ENCODE data around the gene GJA5.

Gene GJA5

GRCh38 chr1:147758379-147759100, 1.9 kb downstream of the GJA5 start:
- no peak overlapping the region for H3K27ac ChIP-seq (ENCODE audit: low read length)
- H3K9me3 ChIP-seq (ENCODE audit: control insufficient read depth, low read depth, low read length): no peaks in the 10 kb centered on the region
- no peak overlapping the region for H3K9ac ChIP-seq (ENCODE audit: low read length)
- no peaks in the 10 kb centered on the region for H3K36me3 ChIP-seq (ENCODE audit: control insufficient read depth, low read depth, low read length)
- H3K4me3 ChIP-seq (ENCODE audit: low read length): no peak overlapping the region
- no peaks in the 10 kb centered on the region for H3K4me1 ChIP-seq (ENCODE audit: control insufficient read depth, low read depth, low read length)
- H3K27me3 ChIP-seq (ENCODE audit: control insufficient read depth, insufficient read depth, low read length): no peaks in the 10 kb centered on the region

- H3K4me1 ChIP-seq (ENCODE audit: control insufficient read depth, low read depth, low read length): no peaks in the 10 kb centered on the region
- H3K9me3 ChIP-seq (ENCODE audit: control insufficient read depth, low read depth, low read length): no peaks in the 10 kb centered on the region
- no peaks in the 10 kb centered on the region for H3K36me3 ChIP-seq (ENCODE audit: control insufficient read depth, low read depth, low read length)
- H3K4me3 ChIP-seq (ENCODE audit: low read length): no peak overlapping the region
- H3K27me3 ChIP-seq (ENCODE audit: control insufficient read depth, insufficient read depth, low read length): no peaks in the 10 kb centered on the region
- no peak overlapping the region for H3K27ac ChIP-seq (ENCODE audit: low read length)
- H3K9ac ChIP-seq (ENCODE audit: low read length): no peak overlapping the region
These were observed 3.1 kb downstream of the GJA5 start for GRCh38 chr1:147757015-147757990.

GRCh38 chr1:147756341-147756740, 4.1 kb downstream of the GJA5 start:
- Histone ChIP-seq H3K36me3 (ENCODE audit: control insufficient read depth, low read depth, low read length) (no peaks in the 10 kb centered on the region), H3K9me3 (ENCODE audit: control insufficient read depth, low read depth, low read length) (no peaks in the 10 kb centered on the region), H3K27ac (ENCODE audit: low read length) (no peak overlapping the region), H3K4me1 (ENCODE audit: control insufficient read depth, low read depth, low read length) (no peaks in the 10 kb centered on the region), H3K4me3 (ENCODE audit: low read length) (no peak overlapping the region), H3K9ac (ENCODE audit: low read length) (no peak overlapping the region), H3K27me3 (ENCODE audit: control insufficient read depth, insufficient read depth, low read length) (no peaks in the 10 kb centered on the region)

GRCh38 chr1:147754661-147755060, 5.7 kb downstream of the GJA5 start:
- no peak overlapping the region for H3K4me3 ChIP-seq (ENCODE audit: low read length)
- no peak overlapping the region for H3K9ac ChIP-seq (ENCODE audit: low read length)
- H3K36me3 ChIP-seq (ENCODE audit: control insufficient read depth, low read depth, low read length): no peaks in the 10 kb centered on the region
- no peaks in the 10 kb centered on the region for H3K27me3 ChIP-seq (ENCODE audit: control insufficient read depth, insufficient read depth, low read length)
- no peak overlapping the region for H3K27ac ChIP-seq (ENCODE audit: low read length)
- no peaks in the 10 kb centered on the region for H3K9me3 ChIP-seq (ENCODE audit: control insufficient read depth, low read depth, low read length)
- no peaks in the 10 kb centered on the region for H3K4me1 ChIP-seq (ENCODE audit: control insufficient read depth, low read depth, low read length)

- no peak overlapping the region for H3K9ac ChIP-seq (ENCODE audit: low read length)
- no peak overlapping the region for H3K4me3 ChIP-seq (ENCODE audit: low read length)
- H3K9me3 ChIP-seq (ENCODE audit: control insufficient read depth, low read depth, low read length): no peaks in the 10 kb centered on the region
- H3K36me3 ChIP-seq (ENCODE audit: control insufficient read depth, low read depth, low read length): no peaks in the 10 kb centered on the region
- H3K27ac ChIP-seq (ENCODE audit: low read length): no peak overlapping the region
- H3K27me3 ChIP-seq (ENCODE audit: control insufficient read depth, insufficient read depth, low read length): no peaks in the 10 kb centered on the region
- H3K4me1 ChIP-seq (ENCODE audit: control insufficient read depth, low read depth, low read length): no peaks in the 10 kb centered on the region
These were observed 7.3 kb downstream of the GJA5 start for GRCh38 chr1:147753081-147753480.

GRCh38 chr1:147752511-147752910, 7.9 kb downstream of the GJA5 start:
- H3K27ac ChIP-seq (ENCODE audit: low read length): no peak overlapping the region
- H3K27me3 ChIP-seq (ENCODE audit: control insufficient read depth, insufficient read depth, low read length): no peaks in the 10 kb centered on the region
- H3K9ac ChIP-seq (ENCODE audit: low read length): no peak overlapping the region
- no peaks in the 10 kb centered on the region for H3K9me3 ChIP-seq (ENCODE audit: control insufficient read depth, low read depth, low read length)
- H3K4me1 ChIP-seq (ENCODE audit: control insufficient read depth, low read depth, low read length): no peaks in the 10 kb centered on the region
- H3K4me3 ChIP-seq (ENCODE audit: low read length): no peak overlapping the region
- no peaks in the 10 kb centered on the region for H3K36me3 ChIP-seq (ENCODE audit: control insufficient read depth, low read depth, low read length)

GRCh38 chr1:147751346-147751745, 9.1 kb downstream of the GJA5 start:
- H3K9me3 ChIP-seq (ENCODE audit: control insufficient read depth, low read depth, low read length): no peaks in the 10 kb centered on the region
- no peaks in the 10 kb centered on the region for H3K36me3 ChIP-seq (ENCODE audit: control insufficient read depth, low read depth, low read length)
- no peak overlapping the region for H3K4me3 ChIP-seq (ENCODE audit: low read length)
- no peaks in the 10 kb centered on the region for H3K4me1 ChIP-seq (ENCODE audit: control insufficient read depth, low read depth, low read length)
- no peaks in the 10 kb centered on the region for H3K27me3 ChIP-seq (ENCODE audit: control insufficient read depth, insufficient read depth, low read length)
- H3K9ac ChIP-seq (ENCODE audit: low read length): no peak overlapping the region
- no peak overlapping the region for H3K27ac ChIP-seq (ENCODE audit: low read length)

- no peak overlapping the region for H3K27ac ChIP-seq (ENCODE audit: low read length)
- H3K27me3 ChIP-seq (ENCODE audit: control insufficient read depth, insufficient read depth, low read length): no peaks in the 10 kb centered on the region
- H3K9me3 ChIP-seq (ENCODE audit: control insufficient read depth, low read depth, low read length): no peaks in the 10 kb centered on the region
- no peak overlapping the region for H3K4me3 ChIP-seq (ENCODE audit: low read length)
- H3K9ac ChIP-seq (ENCODE audit: low read length): no peak overlapping the region
- H3K4me1 ChIP-seq (ENCODE audit: control insufficient read depth, low read depth, low read length): no peaks in the 10 kb centered on the region
- no peaks in the 10 kb centered on the region for H3K36me3 ChIP-seq (ENCODE audit: control insufficient read depth, low read depth, low read length)
These were observed 9.7 kb downstream of the GJA5 start for GRCh38 chr1:147750618-147751217.

GRCh38 chr1:147749792-147750191, 10.6 kb downstream of the GJA5 start:
- H3K9me3 ChIP-seq (ENCODE audit: control insufficient read depth, low read depth, low read length): no peaks in the 10 kb centered on the region
- H3K9ac ChIP-seq (ENCODE audit: low read length): no peak overlapping the region
- no peak overlapping the region for H3K4me3 ChIP-seq (ENCODE audit: low read length)
- no peaks in the 10 kb centered on the region for H3K36me3 ChIP-seq (ENCODE audit: control insufficient read depth, low read depth, low read length)
- no peaks in the 10 kb centered on the region for H3K27me3 ChIP-seq (ENCODE audit: control insufficient read depth, insufficient read depth, low read length)
- H3K4me1 ChIP-seq (ENCODE audit: control insufficient read depth, low read depth, low read length): no peaks in the 10 kb centered on the region
- no peak overlapping the region for H3K27ac ChIP-seq (ENCODE audit: low read length)

- no peaks in the 10 kb centered on the region for H3K4me1 ChIP-seq (ENCODE audit: control insufficient read depth, low read depth, low read length)
- no peak overlapping the region for H3K4me3 ChIP-seq (ENCODE audit: low read length)
- H3K9me3 ChIP-seq (ENCODE audit: control insufficient read depth, low read depth, low read length): no peaks in the 10 kb centered on the region
- H3K9ac ChIP-seq (ENCODE audit: low read length): no peak overlapping the region
- no peak overlapping the region for H3K27ac ChIP-seq (ENCODE audit: low read length)
- H3K36me3 ChIP-seq (ENCODE audit: control insufficient read depth, low read depth, low read length): no peaks in the 10 kb centered on the region
- H3K27me3 ChIP-seq (ENCODE audit: control insufficient read depth, insufficient read depth, low read length): no peaks in the 10 kb centered on the region
These were observed 11.6 kb downstream of the GJA5 start for GRCh38 chr1:147748676-147749350.

GRCh38 chr1:147747966-147748365, 12.4 kb downstream of the GJA5 start:
- no peak overlapping the region for H3K4me3 ChIP-seq (ENCODE audit: low read length)
- H3K4me1 ChIP-seq (ENCODE audit: control insufficient read depth, low read depth, low read length): no peaks in the 10 kb centered on the region
- H3K27ac ChIP-seq (ENCODE audit: low read length): no peak overlapping the region
- H3K36me3 ChIP-seq (ENCODE audit: control insufficient read depth, low read depth, low read length): no peaks in the 10 kb centered on the region
- H3K9ac ChIP-seq (ENCODE audit: low read length): no peak overlapping the region
- H3K9me3 ChIP-seq (ENCODE audit: control insufficient read depth, low read depth, low read length): no peaks in the 10 kb centered on the region
- no peaks in the 10 kb centered on the region for H3K27me3 ChIP-seq (ENCODE audit: control insufficient read depth, insufficient read depth, low read length)

All from iPS-18a (cell line).